ENCODE results near the gene SCART1.
"Not testable (repeated sequence)": the region's sequence is repeated elsewhere in the genome, so short reads cannot be mapped to it uniquely, and the experiment has no call there.

Gene SCART1

GRCh38 chr10:133489816-133490588 is 36.3 kb downstream of the SCART1 start:
- peak; percentile 53 for DNase-seq (ENCODE audit: low read depth)
- H3K4me3 ChIP-seq (ENCODE audit: low read depth, low read length): no peak overlapping the region
- no peak for TF ChIP-seq CTCF (IDR thresholded peaks at IDR 0.05; ENCODE audit: insufficient read depth, low read depth, low read length, missing control alignments)

- DNase-seq (ENCODE audit: low read depth): not testable (repeated sequence)
Observed at GRCh38 chr10:133493562-133493961, 39.8 kb downstream of the SCART1 start.

GRCh38 chr10:133497363-133497762 is 43.6 kb downstream of the SCART1 start:
- not testable (repeated sequence) for H3K4me3 ChIP-seq (ENCODE audit: low read depth, low read length)
- peak; percentile 25 for TF ChIP-seq CTCF (IDR thresholded peaks at IDR 0.05; ENCODE audit: insufficient read depth, low read depth, low read length, missing control alignments)
- peak; percentile 10 for DNase-seq (ENCODE audit: low read depth)

More at GRCh38 chr10:133493562-133493961, 39.8 kb downstream of the SCART1 start:
- not testable (repeated sequence) for H3K4me3 ChIP-seq (ENCODE audit: low read depth, low read length)

- not testable (repeated sequence) for H3K4me3 ChIP-seq (ENCODE audit: low read depth, low read length); DNase-seq (ENCODE audit: low read depth)
Observed at GRCh38 chr10:133499176-133499575, 45.4 kb downstream of the SCART1 start.

- H3K4me3 ChIP-seq (ENCODE audit: low read depth, low read length); DNase-seq (ENCODE audit: low read depth): not testable (repeated sequence)
Observed at GRCh38 chr10:133500897-133501296, 47.2 kb downstream of the SCART1 start.

GRCh38 chr10:133509700-133510099 is 56.0 kb downstream of the SCART1 start:
- no peak for DNase-seq (ENCODE audit: low read depth)
- no peak for TF ChIP-seq CTCF (IDR thresholded peaks at IDR 0.05; ENCODE audit: insufficient read depth, low read depth, low read length, missing control alignments)
- H3K4me3 ChIP-seq (ENCODE audit: low read depth, low read length): no peak overlapping the region

- no peak for DNase-seq (ENCODE audit: low read depth)
- TF ChIP-seq CTCF (IDR thresholded peaks at IDR 0.05; ENCODE audit: insufficient read depth, low read depth, low read length, missing control alignments): no peak
- H3K4me3 ChIP-seq (ENCODE audit: low read depth, low read length): no peak overlapping the region
Observed at GRCh38 chr10:133511408-133511807, 57.7 kb downstream of the SCART1 start.

- TF ChIP-seq CTCF (IDR thresholded peaks at IDR 0.05; ENCODE audit: insufficient read depth, low read depth, low read length, missing control alignments): no peak
- no peak for DNase-seq (ENCODE audit: low read depth)
Observed at GRCh38 chr10:133511907-133512528, 58.3 kb downstream of the SCART1 start.

More at GRCh38 chr10:133511907-133512528, 58.3 kb downstream of the SCART1 start:
- H3K4me3 ChIP-seq (ENCODE audit: low read depth, low read length): no peak overlapping the region
